GM12873 (cell line): ENCODE results near the gene TNRC6B.

Experiments
- CTCF ChIP-seq: IDR thresholded peaks from 2 replicates; pipeline ENCODE4 v1.5.1; 2012; ENCODE audit warnings: low read depth, mild to moderate bottlenecking, moderate library complexity, low read length, control low read depth; ENCODE audit not compliant: insufficient read depth; ENCODE audit errors: missing control alignments

Gene TNRC6B

DNA sequence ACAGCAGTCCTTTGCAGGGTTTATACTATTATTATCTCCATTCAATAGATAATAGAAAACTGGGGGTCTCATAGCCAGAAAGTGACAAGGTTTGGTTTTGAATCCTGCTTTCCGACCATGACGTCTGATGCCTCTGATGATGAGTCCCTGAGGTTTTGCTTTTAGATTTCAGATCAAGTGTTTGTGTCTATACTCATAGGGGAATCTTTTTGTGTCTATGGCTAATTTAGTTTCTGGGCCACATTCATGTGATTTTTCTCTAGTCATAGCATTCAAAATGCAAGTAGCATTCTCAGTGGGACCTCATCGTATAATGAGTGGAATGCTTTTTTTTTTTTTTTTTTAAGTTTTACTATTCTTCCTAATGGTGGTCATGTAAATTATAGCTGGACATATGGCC, 72.9 kb downstream of the TNRC6B start:
- no peak for TF ChIP-seq CTCF

DNA sequence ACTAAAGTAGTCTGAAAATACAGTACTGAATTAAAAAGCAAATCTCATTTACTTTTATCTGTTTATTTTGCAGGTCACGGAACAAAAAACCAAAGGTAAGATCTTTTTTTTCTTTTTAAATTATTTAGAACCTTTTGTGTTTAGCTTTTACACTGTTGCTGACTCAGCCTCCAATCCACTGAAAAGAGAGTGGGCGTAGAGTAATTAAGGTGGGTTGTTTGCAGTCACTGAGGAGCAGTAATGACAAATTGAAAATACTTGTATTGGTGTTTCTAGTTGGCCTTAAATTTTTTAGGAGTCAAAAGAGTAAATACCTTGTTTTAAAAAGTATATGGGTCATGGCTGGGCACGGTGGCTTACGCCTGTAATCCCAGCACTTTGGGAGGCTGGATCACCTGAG, 73.4 kb downstream of the TNRC6B start:
- no peak for TF ChIP-seq CTCF

GRCh38 chr22:40252146-40252545, 74.4 kb downstream of the TNRC6B start:
- no peak for TF ChIP-seq CTCF

- no peak for TF ChIP-seq CTCF
These were observed 78.8 kb downstream of the TNRC6B start for GRCh38 chr22:40256516-40256915.

DNA sequence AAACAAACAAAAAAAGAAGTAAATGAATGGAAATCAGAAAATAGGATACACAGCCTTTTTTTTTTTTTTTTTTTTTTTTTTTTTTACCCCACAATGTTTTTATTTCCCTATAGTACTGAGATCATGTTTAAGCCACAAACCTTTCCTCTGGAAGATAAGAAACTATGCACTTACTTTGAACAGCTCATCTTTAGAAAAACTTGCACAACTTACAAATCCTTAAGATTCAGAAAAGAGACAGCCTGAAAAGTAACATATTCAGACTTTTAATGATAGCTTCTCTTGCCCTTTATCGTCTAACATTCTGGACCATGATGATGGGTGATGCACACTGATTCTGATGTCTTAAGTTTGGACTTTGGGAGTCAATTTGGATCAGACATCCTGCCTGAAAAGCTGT, 80.3 kb downstream of the TNRC6B start:
- TF ChIP-seq CTCF = no peak

- no peak for TF ChIP-seq CTCF
These were observed 80.8 kb downstream of the TNRC6B start for GRCh38 chr22:40258501-40258915.

- TF ChIP-seq CTCF = no peak
These were observed 84.1 kb downstream of the TNRC6B start for GRCh38 chr22:40261783-40262182.
